ENCODE results near the gene RHOC.

The RHOC gene

DNA sequence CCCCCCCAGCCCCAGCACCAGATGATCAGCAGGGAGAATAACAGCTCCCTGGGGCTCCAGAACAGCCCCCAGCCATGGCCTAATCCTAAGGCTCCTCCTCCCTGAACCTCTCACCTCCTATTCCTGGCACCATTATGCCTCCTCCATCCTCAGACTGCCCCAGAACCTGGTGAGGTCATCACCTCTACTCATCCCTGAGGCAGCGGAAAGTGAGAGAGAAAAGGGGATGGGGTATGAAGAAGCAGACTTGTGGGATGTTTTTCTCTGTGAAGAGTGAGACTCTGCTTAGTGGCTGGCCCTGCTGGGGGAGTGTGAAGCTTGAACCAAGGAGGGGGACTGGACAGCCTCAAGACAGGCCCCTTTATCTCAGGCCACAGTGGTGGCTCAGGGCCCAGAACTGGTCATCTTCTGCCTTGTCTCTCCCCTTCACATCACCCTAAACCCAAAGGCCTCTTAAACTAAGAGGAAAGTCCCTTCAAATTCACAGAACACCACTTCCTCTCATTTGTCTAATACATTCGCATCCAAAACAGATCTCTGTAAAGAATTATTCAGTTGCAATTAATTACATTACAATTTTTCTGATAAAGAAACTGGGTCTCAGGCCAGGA is 10.4 kb upstream of the RHOC start:
- no peak for DNase-seq

DNA sequence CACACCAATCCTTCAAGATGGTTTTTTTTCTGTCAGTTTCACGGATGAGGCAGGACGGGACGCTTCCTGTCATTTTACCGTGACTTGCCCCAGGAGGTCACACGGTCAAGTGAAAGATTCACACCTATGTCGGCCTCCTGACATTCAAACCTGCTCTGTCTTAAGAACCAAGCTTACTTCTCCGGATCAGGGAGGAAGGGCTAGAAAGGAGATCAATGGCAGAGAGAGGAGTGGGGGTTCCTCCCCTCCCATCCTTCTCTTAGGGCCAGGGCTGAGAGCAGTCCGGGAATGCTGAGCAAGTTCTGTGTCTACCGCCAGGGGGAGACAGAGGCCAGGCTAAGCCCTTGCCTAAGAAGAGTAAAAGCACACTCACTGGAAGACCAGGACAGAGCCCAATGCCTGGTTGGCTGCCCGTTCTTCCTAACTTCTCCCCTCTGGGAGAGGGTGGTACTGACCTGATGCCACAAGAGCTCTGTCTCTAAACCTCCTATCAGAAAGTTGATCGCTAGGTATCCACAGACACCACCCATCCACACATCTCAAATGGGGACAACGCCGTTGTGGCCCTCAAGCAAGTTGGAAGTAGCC is 9.3 kb upstream of the RHOC start:
- peak; percentile 82 for DNase-seq

DNA sequence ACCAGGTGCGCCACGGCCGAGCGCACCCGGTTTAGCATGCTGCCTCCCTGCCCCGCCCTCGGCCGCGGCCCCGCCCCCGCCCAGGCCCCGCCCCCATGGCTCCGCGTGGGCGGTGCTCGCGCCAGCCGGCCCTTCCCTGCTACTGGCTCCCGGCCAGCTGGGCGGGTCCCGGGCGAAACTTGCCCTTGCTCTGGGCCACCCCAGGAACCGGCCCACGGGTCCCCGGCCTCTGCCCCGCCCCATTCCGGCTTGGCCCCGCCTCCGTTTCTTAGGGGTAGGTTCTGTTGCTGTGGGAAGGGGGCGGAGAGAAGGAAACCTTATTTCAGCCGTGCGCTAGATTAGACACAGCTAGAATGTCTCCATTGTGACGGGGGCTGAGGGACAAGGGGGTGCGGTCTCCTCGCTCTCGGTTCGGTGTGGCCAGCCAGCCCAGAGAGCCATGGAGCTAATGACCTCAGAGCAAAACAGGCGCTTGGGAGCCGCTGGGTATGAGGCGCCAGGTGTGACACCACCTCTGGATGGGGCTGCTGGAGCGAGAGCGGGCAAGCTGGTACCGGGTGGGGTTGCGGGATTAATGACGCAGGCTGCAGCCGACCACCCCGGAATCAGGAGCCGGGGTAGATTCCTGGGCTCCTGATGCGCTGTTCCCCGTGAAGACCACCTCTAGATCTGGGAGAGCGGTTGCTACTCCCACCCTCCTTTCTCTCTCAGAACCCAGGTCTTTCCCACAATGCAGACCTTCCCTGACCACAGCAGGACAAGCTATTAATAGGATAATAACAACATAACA is 8.5 kb upstream of the RHOC start, which contains the start of gene PPM1J:
TSS of gene PPM1J (minus strand) at position 69 of the 790 bp plus-strand sequence. CDS start at position 38, 31 bp downstream.
- DNase-seq = peak; percentile 99

DNA sequence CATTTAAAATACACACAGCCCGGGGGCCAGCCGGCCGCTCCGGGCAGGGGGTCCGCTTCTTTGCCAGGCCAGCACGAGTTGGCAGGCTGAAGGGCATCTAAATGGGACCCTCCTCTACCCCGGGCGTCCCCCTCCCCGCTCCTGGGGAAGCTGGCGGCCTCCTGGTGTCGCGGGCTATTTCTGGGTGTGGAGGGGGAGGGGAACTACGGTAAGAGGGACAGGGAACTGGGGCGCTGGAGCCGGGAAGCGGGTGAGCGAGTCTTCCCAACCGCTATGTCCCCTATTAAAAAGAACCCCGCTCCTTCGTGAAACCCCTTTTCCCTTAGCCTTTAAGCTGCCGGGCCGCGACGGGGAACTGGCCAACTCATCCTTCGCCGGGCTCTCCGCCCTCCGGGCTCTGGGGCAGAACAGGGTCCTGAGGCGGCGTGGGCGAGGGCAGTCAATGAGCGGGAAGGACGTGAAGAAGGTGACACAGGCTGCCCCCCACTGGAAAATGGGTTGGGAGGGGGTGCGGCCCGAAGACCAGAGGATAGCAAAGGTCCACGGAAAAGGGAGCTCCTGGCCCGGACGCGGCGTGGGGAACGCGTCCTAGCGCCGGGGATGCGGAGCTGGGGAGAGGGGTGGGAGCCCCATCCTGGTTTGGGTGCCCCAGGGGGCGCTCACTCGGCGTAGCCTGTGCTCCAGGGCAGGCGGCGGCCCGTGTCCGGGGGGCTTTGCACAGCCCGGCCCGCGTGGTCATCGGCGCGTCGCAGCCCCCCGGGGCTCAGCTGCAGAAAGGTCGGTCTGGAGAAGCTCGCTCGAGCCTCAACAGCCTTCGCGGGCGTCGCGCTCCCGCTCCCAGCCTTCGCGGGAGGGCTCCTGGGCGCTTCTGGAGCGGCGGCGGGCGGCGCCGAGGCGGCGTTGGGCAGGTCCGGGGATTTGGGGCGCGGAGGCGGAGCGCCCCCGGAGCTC is 7.7 kb upstream of the RHOC start:
- DNase-seq = no peak

DNA sequence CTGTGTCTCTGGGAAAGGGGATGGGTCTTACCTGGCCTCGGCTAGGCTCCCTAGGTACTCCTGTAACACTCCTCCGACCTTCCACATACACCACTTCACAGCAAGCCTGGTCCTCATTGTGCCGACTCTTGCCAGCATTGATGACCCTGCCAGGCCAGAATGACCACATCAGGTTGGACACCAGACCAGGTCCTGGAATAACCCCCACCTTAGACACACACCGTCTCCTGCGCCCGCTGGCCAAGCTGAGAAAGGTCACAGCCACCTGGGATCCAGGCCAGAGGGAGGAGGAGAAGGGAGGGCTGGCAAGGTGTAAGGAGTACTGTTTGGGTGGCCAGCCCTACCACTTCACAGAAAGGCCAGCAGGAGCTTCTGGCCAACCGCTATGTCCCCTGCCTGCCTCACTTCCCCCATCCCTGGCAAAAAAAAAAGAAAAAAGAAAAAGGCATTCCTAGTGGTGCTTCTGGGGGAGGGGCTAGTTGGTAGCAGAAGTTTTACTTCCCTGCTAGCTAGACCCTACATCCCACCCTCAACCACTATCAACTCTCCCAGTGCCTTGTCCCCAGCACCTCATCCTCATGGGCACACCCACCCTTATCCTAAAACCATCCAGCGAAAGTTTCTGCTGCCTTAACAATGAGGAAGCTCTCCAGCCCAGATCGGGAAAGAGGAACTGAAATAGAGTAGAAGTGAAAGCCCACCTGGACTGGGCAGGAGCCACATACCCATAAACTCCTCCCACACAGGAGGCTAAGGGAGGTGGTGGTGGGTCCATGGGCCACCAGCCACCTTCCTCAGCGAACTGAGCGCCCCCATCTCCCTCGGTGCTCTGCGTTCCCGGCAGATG is 6.8 kb upstream of the RHOC start:
- DNase-seq = no peak

DNA sequence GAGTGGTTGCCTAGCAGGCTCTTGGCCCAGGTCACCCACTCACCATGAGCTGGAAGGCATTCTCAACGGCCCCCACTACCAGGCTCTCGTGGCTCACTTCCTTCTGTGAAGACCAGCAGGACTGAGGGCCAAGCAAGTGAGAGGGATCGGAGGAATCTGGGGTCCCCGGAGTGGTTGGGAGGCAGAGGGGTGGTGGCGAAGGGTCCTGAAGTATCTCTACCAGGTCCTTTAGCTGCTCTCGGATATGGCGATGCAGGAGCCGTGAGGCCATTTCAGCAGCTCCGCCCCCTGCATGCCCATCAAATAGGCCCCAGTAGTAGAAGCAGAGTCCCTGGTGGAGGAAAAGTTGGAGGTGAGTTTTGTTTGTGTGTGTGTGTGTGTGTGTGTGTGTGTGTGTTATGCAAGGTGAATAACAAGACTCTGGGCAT is 5.8 kb upstream of the RHOC start:
- DNase-seq = no peak

DNA sequence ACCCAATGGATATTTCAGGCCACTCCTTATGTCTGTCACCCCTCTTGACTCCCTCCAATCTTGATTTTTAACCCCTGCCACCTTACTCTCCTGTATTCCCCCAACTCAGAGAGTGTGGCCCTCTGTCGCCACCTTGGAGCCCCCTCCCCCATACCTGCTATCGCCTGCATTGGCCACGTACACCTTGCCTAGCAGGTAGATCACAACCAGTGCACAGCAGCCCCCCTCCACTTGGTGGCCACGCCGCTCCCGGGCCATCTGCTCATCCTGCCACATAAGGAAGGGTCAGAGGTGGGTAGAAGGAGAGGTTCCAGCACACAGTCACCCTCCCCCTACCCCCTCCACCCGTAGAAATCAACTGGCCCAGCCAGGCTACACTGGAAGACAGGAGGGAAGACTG is 5.3 kb upstream of the RHOC start:
- DNase-seq = no peak

DNA sequence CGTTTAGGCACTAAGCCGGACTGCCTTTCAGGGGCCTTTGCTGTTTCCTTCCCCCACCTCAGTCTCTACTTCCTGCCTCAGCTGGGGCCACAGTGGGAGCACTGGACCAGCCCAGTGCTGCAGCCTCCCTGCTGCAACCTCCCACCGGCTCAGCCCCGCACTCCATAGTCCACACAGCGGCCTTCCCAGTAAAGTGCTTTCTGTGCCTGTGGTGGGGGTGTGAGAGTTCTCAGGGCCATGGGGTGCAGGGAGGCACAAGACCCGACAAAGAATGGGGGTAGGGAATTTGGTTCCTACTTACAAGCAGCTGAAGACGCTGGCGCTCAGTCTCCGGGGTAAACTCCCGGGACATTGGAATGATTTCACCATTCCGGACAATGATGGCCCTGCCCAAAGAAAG is 4.7 kb upstream of the RHOC start:
- DNase-seq = no peak

DNA sequence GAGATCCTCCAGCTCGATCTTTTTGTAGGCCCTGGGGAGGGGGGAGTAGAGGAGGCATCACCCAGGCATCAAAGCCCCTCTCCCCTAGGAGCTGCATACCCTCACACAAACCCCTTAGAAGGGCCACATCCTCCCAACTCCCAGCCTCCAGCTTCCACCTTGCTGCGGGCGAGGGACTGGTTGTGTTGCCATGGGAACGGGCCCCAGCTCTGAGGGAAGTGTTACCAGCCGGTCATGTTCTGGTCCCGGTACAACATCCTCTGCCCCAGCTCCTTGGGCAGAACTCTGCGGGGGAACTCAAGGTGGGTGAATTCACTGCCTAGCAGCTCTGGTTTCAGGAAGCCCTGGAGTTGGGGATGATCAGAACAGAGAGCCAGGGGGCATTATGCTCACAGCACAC is 4.1 kb upstream of the RHOC start:
- no peak for DNase-seq

DNA sequence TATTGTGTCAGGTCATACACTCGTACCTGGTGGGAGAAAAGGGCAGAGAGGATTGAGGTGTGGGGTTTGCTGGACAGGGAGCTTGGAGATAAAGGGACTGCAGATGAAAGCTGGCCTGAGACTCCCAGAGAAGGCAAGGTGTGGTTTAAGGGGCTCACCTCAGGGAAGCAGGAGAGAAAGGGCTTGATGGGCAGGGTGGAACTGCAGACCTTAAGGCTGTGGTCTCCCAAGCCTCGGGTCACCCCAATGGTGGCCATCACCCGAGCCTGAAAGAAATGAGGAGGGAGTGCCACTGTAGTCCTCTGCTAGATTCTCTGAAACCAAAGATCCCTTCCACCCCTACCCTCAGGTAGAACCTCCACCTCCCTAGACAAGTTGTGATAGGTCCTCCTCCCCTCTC is 3.7 kb upstream of the RHOC start:
- DNase-seq = no peak

DNA sequence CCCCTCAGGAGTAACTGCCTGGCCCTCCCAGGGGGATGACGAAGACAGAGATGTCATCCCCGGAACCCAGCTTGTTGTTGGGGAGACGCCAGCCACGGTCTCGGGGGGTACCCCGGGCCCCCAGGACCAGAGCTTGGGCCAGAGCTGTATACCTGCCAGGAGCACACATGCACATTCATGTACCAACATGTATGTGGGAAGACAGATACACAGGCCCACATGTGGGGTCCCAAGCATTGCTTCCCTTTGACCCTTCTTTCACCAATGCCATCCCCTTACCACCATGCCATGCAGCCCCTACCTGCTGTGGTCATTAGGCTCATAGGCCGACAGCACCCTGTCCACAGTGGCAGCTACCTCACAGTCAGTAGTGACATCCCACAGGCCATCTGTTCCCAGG is 3.2 kb upstream of the RHOC start:
- no peak for DNase-seq

DNA sequence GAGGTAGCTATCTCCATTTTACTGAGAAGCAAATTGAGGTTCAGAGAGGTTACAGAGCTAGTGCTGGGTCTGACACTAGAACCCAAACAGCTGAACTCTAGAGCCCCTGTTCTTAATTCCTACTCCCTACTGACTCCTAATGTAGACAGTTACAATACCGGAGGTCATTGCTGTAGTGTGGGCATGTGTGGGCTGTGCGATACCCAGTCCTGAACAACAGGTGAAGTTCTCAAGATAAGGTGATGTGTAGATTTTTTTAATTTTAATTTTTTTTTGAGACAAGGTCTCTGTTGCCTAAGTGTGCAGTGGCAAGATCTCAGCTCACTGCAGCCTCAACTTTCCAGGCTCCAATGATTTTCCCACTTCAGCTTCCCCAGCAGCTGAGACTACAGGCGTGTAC is 1.6 kb upstream of the RHOC start:
- no peak for DNase-seq

DNA sequence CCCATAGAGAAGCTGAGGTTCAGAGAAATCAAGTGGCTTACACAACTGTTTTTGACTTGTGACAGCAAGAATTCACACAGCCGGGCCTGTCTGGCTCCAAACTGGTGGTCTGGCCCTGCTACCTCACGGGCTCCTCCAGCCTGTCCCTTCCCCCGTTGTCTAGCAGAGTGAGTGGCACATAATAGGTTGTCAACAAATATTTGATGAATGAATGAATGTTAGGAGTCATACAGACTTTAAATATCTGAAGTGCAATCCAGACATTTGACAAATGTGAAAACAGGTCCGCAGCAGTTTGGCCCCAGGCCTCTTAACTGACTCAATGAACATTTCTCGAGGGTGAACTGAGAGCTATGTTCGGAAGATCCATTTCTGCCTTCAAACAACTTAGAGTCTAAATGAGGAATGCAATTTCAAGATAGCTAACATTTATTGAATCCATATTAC is 1.1 kb upstream of the RHOC start:
- no peak for DNase-seq

DNA sequence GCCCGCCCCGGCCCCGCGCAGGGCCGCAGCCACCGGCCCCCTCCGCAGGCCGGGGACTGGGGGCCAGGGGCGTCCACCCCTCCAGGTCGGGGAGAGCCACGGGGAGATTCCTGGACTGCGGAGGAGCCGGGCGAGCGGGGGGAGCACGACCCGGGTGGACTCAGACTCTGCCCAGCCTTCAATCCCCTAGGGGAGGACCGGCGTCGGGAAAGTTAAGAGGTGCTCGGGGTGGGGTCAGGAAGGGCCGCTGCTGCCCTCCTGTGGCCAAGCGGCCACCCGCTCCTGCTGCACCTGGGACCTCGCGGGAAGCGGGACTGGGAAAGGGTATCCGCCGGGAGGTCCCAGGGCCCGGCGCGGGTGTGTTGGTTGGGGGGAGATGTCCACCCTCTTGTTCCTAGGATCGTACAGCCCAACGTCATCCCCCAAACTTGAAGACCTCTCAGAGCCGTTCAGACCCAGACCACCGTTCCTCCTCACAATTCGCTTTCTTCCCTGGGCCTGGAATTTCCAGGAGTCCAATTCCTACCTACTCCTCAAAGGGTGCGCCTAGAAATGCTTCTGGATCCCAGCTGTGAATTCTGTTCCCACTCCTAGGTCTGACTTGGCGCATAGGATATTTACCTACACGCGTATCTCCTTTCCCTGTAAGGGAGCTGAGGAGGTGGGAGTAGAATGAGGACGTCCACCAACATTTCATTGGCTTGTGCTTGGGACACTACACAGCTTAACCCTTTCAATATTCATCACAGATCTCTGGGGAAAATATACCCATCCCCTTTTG is 484 bp upstream of the RHOC start:
- DNase-seq = peak; percentile 72

DNA sequence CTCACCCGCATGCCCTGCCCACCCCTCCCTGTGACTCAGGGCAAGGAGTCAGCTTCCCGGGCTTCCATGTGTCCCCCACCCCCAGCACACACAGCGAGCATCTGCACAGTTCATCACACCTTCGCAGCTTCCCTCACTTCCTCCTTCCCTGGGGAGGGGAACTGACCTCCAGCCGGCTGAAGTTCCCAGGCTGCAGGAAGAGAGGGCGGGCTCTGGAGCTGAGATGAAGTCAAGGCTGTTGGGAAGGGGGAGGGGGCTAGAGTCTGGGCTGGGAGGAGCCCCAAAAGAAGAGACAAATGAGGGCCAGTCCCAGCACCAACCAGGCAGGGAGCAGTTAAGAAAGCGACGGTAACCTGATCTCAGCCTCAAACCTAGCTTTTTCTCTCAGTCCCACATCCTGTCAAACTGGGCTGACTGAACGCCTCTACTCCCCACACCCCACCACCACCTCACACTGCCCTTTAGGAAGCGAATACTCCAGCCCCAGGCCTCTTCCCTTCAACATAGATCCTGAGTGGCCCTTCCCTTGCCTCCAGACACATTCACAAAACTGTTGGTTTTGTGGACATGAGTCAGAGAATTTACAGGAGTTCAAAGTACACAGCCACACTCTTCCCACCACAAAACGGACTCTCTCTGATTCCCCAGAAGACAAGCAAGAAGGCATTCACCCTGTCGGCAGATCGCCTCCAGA is 1.8 kb downstream of the RHOC start:
- peak; percentile 62 for DNase-seq

DNA sequence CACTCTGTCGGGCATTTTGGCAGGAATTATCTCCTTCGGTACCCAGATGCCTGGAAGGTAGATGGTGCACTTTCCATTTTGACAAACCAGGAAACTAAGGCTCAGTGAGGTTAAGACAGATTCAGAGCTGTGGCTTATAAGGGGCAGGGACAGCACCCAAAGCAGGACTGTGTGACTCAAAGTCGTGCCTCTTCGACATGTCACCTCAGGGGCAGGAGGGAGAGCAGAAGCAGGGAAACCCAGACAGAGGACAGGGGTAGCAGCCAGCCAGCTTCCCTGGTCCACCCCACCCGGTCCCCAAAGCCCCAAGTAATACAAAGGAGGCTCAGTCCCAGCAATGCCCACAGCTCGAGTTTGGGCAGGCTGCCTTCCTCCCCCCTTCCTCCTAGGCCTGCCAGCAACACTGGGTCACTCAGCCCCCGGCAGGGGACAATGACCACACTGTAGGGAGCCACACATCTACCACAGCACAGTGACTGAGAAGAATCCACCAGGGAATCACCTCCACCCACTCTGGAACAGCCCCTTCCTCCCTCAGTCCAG is 2.5 kb downstream of the RHOC start:
- no peak for DNase-seq

DNA sequence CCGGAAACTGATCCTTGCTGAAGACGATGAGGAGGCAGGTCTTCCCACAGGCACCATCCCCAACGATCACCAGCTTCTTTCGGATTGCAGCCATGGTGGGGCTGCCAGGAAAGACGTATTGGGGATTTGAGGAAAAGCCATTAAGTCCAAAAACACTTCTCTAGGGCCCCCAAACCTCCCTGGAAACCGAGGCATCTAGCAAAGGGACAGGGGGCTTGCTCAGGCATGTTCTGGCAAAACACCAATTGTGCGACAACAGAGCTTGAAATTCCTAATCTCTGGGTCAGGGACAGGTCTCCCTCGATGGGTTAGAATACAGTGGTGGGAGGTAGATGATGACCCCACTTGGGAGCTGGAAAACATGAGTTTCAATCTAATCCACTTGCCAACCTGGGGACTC is 3.2 kb downstream of the RHOC start:
- DNase-seq = no peak

DNA sequence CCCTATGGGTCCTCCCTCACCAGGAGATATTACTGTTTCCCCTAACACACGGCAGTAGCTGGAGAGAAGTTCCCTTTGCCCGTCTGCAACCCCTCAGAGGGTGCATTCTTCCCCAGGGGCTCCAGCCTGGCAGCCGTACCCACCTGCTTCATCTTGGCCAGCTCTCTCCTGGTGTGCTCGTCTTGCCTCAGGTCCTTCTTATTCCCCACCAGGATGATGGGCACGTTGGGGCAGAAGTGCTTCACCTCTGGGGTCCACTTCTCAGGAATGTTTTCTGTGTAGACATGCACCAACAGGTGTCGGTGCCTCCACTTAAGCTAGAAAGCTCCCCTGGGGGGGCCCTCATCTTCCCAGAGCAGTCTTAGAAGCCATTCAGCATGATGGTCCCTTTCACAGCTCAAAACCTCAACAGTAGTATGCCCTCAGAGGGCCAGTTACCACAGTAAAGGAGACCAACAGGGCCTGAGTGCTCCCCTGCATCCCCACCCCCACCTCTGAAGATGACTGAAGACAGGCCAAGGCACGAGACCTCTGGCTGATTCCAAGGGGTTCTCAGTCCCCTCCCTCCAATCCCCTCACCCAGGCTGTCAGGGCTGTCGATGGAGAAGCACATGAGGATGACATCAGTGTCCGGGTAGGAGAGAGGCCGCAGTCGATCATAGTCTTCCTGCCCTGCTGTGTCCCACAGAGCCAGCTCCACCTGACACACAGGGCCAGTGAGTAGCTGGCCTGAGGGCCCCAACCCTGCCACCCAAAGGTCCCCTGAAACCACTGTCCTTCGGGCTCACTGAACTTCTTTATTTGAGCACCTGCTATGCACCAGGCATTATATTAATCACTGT is 4.3 kb downstream of the RHOC start:
- DNase-seq = no peak

DNA sequence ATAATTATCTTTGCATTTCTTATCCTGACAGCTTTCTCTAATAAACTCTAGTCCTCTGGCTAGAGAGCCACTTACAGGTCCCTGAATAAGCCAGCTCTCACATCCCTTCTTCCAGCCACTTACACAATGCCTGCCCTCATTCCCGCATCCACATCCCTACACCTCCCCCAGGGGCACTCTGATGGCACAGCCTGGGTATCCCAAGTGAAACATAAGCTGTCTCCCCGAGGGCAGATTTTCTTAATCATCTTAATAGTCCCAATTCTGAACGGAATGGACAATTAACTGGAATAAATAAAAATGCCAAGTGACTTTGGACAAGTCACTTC is 4.9 kb downstream of the RHOC start:
- no peak for DNase-seq

All from CD4-positive, alpha-beta T cell treated with Interleukin-12 subunit alpha and Interleukin-12 subunit beta, for 1 hour (primary cell).